Loucy (cell line): ENCODE measurements around the gene B4GALNT3.

Experiments
- EZH2phosphoT487 ChIP-seq: fragments of 200-600 bp; IDR thresholded peaks from 2 replicates; pipeline ENCODE4 v1.6.1; 2018; ENCODE audit warnings: antibody characterized with exemption, mild to moderate bottlenecking, moderate library complexity, borderline replicate concordance
- TF ChIP-seq, protein P1 (sequence below): fragments of 200-600 bp; sonication (generic); conservative IDR thresholded peaks from 2 replicates; pipeline ENCODE4 v1.5.1; 2014; ENCODE audit warnings: mild to moderate bottlenecking, antibody characterized with exemption, low read length

DNA sequence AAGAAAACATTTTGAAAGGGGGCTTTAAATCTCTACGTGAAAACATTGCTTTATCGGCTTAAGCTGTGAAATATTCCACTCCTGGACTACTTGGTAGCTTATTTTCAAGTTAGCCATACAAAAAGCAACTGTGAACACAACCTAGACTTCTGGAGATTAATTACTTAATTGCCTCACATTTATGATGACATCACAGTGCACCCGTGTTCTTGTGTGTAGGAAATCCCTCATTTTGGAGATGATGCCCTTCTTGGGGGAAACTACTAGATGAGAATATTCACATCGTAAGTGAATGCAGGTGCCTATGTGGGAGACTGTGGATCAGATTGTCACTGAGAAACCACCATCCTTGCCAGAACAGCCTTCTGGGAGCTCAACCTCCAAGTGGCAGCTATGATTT lies 10.5 kb upstream of the B4GALNT3 start:
- TF ChIP-seq, protein P1, sequence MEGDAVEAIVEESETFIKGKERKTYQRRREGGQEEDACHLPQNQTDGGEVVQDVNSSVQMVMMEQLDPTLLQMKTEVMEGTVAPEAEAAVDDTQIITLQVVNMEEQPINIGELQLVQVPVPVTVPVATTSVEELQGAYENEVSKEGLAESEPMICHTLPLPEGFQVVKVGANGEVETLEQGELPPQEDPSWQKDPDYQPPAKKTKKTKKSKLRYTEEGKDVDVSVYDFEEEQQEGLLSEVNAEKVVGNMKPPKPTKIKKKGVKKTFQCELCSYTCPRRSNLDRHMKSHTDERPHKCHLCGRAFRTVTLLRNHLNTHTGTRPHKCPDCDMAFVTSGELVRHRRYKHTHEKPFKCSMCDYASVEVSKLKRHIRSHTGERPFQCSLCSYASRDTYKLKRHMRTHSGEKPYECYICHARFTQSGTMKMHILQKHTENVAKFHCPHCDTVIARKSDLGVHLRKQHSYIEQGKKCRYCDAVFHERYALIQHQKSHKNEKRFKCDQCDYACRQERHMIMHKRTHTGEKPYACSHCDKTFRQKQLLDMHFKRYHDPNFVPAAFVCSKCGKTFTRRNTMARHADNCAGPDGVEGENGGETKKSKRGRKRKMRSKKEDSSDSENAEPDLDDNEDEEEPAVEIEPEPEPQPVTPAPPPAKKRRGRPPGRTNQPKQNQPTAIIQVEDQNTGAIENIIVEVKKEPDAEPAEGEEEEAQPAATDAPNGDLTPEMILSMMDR: no peak
- TF ChIP-seq EZH2phosphoT487: no peak
